Measurements from ENCODE around the gene CHRD. TPM values are rescaled to one million over a fixed set of nuclear protein-coding genes. Genes with fewer than 3 reads are reported as not detected.

The CHRD gene
- total RNA-seq, 1 experiment from 2014 or later = 0.11 TPM

- no peak for DNase-seq (ENCODE audit: low read depth)
These were observed 1.7 kb downstream of the CHRD start for GRCh38 chr3:184381261-184382224.

- DNase-seq (ENCODE audit: low read depth) = no peak
These were observed 2.6 kb downstream of the CHRD start for GRCh38 chr3:184382326-184383032.

- no peak for DNase-seq (ENCODE audit: low read depth)
These were observed 3.3 kb downstream of the CHRD start for GRCh38 chr3:184383033-184383740.

- no peak for DNase-seq (ENCODE audit: low read depth)
These were observed 4.5 kb downstream of the CHRD start for GRCh38 chr3:184384342-184384741.

GRCh38 chr3:184384856-184385422, 5.1 kb downstream of the CHRD start:
- no peak for DNase-seq (ENCODE audit: low read depth)

GRCh38 chr3:184386047-184386806, 6.4 kb downstream of the CHRD start:
- DNase-seq (ENCODE audit: low read depth) = no peak

GRCh38 chr3:184387174-184387714, 7.4 kb downstream of the CHRD start:
- DNase-seq (ENCODE audit: low read depth) = no peak

GRCh38 chr3:184388164-184388935, 8.5 kb downstream of the CHRD start:
- no peak for DNase-seq (ENCODE audit: low read depth)

- DNase-seq (ENCODE audit: low read depth) = no peak
These were observed 9.0 kb downstream of the CHRD start for GRCh38 chr3:184388936-184389230.

- no peak for DNase-seq (ENCODE audit: low read depth)
These were observed 9.5 kb downstream of the CHRD start for GRCh38 chr3:184389384-184389783.

- no peak for DNase-seq (ENCODE audit: low read depth)
These were observed 10.2 kb downstream of the CHRD start for GRCh38 chr3:184389935-184390528.

- DNase-seq (ENCODE audit: low read depth) = no peak
These were observed 11.4 kb downstream of the CHRD start for GRCh38 chr3:184391266-184391665.

- peak; percentile 38 for DNase-seq (ENCODE audit: low read depth)
These were observed 15.4 kb downstream of the CHRD start for GRCh38 chr3:184395320-184395660.

- DNase-seq (ENCODE audit: low read depth) = peak; percentile 71
These were observed 19.6 kb downstream of the CHRD start for GRCh38 chr3:184399410-184399809.

- DNase-seq (ENCODE audit: low read depth) = no peak
These were observed 25.5 kb downstream of the CHRD start for GRCh38 chr3:184405075-184406030.

- no peak for DNase-seq (ENCODE audit: low read depth)
These were observed 29.6 kb downstream of the CHRD start for GRCh38 chr3:184409331-184409926.

GRCh38 chr3:184409946-184410500, 30.2 kb downstream of the CHRD start:
- no peak for DNase-seq (ENCODE audit: low read depth)

Measured in LHCN-M2 (cell line).